ENCODE data around the gene SLC22A6. TPM values are rescaled to one million over a fixed set of nuclear protein-coding genes. Genes with fewer than 3 reads are reported as not detected.

The SLC22A6 gene
- total and polyA plus RNA-seq, 2 of the 13 experiments (the other 11 are each of a cell fraction or from before 2014, with no cell fraction given), result not detected

DNA sequence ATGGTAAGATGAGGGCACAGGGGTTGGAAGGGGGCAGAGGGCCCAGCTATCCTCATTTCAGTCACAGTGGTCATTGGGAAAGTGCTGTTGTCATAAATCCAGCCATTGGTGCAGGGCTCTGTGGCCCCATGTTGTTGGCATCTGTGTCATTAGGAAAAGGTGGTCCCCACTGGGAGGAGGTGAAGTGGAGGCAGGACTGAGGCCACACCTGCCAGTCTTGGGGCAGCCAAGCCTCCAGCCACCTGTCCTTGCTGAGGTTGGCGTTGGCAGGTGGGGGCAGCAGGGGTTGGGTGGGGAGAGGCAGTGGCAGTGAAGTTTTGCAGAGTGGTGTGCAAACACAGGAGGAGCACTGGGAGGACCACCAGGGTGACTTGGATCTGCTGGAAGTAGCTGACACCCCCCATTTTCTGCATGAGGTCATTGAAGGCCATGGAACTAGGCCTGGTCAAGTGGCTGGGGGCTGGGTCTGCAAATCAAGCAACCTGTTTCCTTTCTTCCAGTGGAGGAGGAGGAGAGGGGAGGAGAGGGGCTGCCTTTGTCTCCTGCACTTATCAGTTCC is 25.3 kb downstream of the SLC22A6 start:
- H4K20me1 ChIP-seq (ENCODE audit: insufficient read depth, low read length), result no peaks in the 10 kb centered on the region
- no TSS peak for BruUV-seq (replicated peaks)
- H3K4me3 ChIP-seq (replicated peaks in 1 of 3; ENCODE audit: insufficient read depth in 1 of 3, low read depth in 2 of 3, low read length in 3 of 3), result no peak overlapping the region
- no peak overlapping the region for H2AFZ ChIP-seq (ENCODE audit: low read length)
- WGBS (ENCODE audit: low lambda C conversion rate), result 0% methylated on average over 1 of the region's 1 CpG
- H3K4me1 ChIP-seq (ENCODE audit: insufficient read depth, low read length), result no peaks in the 10 kb centered on the region
- ChIA-PET CTCF (ENCODE audit: low intra/inter-chr PET ratio, low total read pairs) (no interaction called here), POLR2A (no interaction called here)
- intact Hi-C loops (cut with micrococcal nuclease; ENCODE audit: unreplicated experiment), result no loop called here
- peaks cover 0 to 2% of the 10 kb centered on the region in 2 experiments; a peak in 2 of 5 replicates for H3K27me3 ChIP-seq (ENCODE audit: control insufficient read depth in 1 of 2, insufficient read depth in 2 of 2, low read length in 2 of 2)
- no peak overlapping the region for H3K4me2 ChIP-seq (ENCODE audit: low read depth, low read length)
- ATAC-seq, result no peak
- in situ Hi-C loops (cut with HindIII; ENCODE audit: extremely low pct_ligation_motif_present, low pct_unique_long_range_greater_than_20kb), result no loop called here
- FAIRE-seq, result no peak
- H3K27ac ChIP-seq (ENCODE audit: extremely low read length, insufficient read depth, low read length), result no peak overlapping the region
- no peaks in the 10 kb centered on the region for H3K9me3 ChIP-seq (ENCODE audit: low read length)
- no peak overlapping the region for H3K9ac ChIP-seq (ENCODE audit: insufficient read depth, low read depth, low read length)
- no peak for DNase-seq (ENCODE audit: low spot score)
- no peaks in the 10 kb centered on the region for H3K36me3 ChIP-seq (replicated peaks in 1 of 2; ENCODE audit: control insufficient read depth in 1 of 2, insufficient read depth in 2 of 2, low read length in 2 of 2)
- no peaks in the 10 kb centered on the region for H3K79me2 ChIP-seq (ENCODE audit: insufficient read depth, low read length)
- TF ChIP-seq ZNF543 (CRISPR knock-in tag; IDR thresholded peaks at IDR 0.05) (no peak), CHCHD3 (CRISPR knock-in tag; IDR thresholded peaks at IDR 0.05) (no peak), SMARCC2 (IDR thresholded peaks at IDR 0.05) (no peak), SIN3A (IDR thresholded peaks at IDR 0.05; ENCODE audit: borderline replicate concordance, low read depth, low read length) (no peak), SSRP1 (CRISPR knock-in tag; IDR thresholded peaks at IDR 0.05) (no peak), SNAI1 (CRISPR knock-in tag; IDR thresholded peaks at IDR 0.05; ENCODE audit: borderline replicate concordance) (no peak), KLF15 (CRISPR knock-in tag; IDR thresholded peaks at IDR 0.05; ENCODE audit: borderline replicate concordance) (no peak), KLF6 (CRISPR knock-in tag; IDR thresholded peaks at IDR 0.05) (no peak)
- TF ChIP-seq, protein P1, sequence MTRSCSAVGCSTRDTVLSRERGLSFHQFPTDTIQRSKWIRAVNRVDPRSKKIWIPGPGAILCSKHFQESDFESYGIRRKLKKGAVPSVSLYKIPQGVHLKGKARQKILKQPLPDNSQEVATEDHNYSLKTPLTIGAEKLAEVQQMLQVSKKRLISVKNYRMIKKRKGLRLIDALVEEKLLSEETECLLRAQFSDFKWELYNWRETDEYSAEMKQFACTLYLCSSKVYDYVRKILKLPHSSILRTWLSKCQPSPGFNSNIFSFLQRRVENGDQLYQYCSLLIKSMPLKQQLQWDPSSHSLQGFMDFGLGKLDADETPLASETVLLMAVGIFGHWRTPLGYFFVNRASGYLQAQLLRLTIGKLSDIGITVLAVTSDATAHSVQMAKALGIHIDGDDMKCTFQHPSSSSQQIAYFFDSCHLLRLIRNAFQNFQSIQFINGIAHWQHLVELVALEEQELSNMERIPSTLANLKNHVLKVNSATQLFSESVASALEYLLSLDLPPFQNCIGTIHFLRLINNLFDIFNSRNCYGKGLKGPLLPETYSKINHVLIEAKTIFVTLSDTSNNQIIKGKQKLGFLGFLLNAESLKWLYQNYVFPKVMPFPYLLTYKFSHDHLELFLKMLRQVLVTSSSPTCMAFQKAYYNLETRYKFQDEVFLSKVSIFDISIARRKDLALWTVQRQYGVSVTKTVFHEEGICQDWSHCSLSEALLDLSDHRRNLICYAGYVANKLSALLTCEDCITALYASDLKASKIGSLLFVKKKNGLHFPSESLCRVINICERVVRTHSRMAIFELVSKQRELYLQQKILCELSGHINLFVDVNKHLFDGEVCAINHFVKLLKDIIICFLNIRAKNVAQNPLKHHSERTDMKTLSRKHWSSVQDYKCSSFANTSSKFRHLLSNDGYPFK (CRISPR knock-in tag; IDR thresholded peaks at IDR 0.05; ENCODE audit: borderline replicate concordance), result no peak
- TF ChIP-seq, protein P2, sequence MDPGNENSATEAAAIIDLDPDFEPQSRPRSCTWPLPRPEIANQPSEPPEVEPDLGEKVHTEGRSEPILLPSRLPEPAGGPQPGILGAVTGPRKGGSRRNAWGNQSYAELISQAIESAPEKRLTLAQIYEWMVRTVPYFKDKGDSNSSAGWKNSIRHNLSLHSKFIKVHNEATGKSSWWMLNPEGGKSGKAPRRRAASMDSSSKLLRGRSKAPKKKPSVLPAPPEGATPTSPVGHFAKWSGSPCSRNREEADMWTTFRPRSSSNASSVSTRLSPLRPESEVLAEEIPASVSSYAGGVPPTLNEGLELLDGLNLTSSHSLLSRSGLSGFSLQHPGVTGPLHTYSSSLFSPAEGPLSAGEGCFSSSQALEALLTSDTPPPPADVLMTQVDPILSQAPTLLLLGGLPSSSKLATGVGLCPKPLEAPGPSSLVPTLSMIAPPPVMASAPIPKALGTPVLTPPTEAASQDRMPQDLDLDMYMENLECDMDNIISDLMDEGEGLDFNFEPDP (CRISPR knock-in tag; conservative IDR thresholded peaks at IDR 0.05), result no peak
- TF ChIP-seq, protein P3, sequence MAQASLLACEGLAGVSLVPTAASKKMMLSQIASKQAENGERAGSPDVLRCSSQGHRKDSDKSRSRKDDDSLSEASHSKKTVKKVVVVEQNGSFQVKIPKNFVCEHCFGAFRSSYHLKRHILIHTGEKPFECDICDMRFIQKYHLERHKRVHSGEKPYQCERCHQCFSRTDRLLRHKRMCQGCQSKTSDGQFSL (CRISPR knock-in tag; IDR thresholded peaks at IDR 0.05), result no peak
- TF ChIP-seq, protein P4, sequence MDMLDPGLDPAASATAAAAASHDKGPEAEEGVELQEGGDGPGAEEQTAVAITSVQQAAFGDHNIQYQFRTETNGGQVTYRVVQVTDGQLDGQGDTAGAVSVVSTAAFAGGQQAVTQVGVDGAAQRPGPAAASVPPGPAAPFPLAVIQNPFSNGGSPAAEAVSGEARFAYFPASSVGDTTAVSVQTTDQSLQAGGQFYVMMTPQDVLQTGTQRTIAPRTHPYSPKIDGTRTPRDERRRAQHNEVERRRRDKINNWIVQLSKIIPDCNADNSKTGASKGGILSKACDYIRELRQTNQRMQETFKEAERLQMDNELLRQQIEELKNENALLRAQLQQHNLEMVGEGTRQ (IDR thresholded peaks at IDR 0.05; ENCODE audit: low read depth, low read length), result no peak
- TF ChIP-seq, protein P4 (CRISPR knock-in tag; IDR thresholded peaks at IDR 0.05; ENCODE audit: borderline replicate concordance), result no peak
- TF ChIP-seq, protein P5, sequence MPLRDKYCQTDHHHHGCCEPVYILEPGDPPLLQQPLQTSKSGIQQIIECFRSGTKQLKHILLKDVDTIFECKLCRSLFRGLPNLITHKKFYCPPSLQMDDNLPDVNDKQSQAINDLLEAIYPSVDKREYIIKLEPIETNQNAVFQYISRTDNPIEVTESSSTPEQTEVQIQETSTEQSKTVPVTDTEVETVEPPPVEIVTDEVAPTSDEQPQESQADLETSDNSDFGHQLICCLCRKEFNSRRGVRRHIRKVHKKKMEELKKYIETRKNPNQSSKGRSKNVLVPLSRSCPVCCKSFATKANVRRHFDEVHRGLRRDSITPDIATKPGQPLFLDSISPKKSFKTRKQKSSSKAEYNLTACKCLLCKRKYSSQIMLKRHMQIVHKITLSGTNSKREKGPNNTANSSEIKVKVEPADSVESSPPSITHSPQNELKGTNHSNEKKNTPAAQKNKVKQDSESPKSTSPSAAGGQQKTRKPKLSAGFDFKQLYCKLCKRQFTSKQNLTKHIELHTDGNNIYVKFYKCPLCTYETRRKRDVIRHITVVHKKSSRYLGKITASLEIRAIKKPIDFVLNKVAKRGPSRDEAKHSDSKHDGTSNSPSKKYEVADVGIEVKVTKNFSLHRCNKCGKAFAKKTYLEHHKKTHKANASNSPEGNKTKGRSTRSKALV (CRISPR knock-in tag; IDR thresholded peaks at IDR 0.05), result no peak
- TF ChIP-seq, protein P6, sequence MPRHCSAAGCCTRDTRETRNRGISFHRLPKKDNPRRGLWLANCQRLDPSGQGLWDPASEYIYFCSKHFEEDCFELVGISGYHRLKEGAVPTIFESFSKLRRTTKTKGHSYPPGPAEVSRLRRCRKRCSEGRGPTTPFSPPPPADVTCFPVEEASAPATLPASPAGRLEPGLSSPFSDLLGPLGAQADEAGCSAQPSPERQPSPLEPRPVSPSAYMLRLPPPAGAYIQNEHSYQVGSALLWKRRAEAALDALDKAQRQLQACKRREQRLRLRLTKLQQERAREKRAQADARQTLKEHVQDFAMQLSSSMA (CRISPR knock-in tag; IDR thresholded peaks at IDR 0.05), result no peak

Data from HepG2 (cell line).